ENCODE results near the gene MRPL27.

Gene MRPL27

GRCh38 chr17:50382931-50383330 lies 9.9 kb upstream of the MRPL27 start:
- DNase-seq, result no peak

DNA sequence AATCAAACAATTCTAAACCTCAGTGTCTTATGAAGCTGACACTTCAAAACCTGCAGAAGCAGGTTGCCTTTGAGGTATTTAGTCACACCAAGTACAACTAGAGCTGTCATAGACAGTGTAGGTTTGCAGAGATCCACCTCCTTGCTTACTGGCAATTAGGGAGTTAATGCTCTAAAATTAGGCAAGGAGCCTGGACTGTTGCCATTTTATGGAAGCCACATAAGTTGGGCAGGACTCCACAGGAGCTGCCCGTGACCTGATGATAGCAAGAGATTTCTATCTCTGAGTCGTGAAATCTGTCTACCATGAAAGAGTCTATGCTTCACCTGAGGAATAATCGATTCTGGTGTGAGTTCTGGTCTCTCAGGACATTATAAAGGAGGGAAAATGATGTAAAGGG lies 8.9 kb upstream of the MRPL27 start:
- DNase-seq, result no peak

GRCh38 chr17:50381260-50381815 lies 8.4 kb upstream of the MRPL27 start:
- DNase-seq, result no peak

DNA sequence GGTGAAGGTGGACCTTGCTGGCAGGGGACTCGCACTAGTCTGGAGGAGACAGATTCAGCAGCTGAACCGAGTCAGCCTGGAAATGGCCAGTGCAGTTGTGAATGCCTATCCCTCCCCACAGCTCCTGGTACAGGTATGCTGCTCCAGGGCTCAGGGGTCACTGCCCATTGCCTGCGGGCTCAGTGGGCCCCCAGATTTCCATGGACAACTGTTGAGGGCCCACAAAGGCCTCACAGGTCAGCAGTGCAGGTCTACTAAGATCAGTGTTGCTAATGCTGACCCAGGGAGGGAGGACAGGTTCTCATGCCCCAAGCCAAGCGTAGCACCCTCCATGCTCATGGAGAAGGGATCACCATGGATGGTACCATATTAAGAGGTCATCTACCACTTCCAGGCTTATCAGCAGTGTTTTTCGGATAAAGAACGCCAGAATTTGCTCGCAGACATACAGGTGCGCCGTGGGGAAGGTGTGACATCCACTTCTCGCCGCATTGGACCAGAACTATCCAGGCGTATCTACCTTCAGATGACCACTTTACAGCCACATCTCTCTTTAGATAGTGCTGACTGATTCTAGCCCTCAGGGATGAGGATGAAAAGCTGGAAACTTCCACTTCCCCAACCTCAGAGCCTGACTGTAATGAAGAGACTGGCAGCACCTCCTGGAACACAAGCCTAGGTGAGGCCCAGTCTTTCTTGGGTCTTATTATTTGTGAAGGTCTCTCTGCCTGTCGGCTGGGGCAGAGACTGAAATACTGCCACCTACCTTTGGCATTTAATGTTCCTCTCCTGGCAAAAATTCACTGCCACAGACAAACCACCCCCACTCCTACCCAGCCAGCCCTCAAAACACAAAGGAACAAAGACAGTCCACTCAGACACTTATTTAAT lies 7.6 kb upstream of the MRPL27 start:
- DNase-seq, result no peak

- no peak for DNase-seq
Observed at GRCh38 chr17:50379351-50380132, 6.6 kb upstream of the MRPL27 start.

DNA sequence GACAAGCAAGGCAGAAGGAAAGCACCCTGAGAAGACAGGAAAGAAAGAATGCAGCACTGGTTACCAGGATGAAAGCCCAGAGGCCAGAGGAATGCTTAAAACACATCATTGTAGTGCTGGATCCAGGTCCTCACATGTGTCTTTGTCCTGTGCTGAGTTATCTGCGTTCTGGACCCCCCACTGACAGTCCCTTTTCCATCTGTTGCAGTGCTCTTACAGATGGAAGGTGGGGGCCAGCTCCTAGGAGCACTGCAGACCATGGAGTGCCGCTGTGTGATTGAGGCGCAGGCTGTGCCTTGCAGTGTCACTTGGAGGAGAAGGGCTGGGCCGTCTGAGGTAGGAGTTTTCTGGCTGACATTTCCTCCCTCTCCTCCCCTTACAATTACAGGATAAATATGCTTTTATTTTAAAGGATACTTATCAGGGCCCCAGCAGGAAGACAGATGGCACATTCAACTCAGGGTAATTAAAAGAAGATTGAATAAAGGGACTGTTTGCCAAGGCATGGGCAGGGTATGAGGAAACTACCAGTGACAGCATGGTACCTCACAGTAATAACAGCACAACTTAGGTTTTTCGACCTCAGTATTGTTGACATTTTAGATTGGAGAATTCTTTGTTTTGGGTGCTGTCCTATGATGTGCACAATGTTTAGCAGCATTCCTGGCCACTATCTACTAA lies 3.0 kb upstream of the MRPL27 start:
- DNase-seq, result peak; percentile 90

GRCh38 chr17:50373705-50374104 lies 721 bp upstream of the MRPL27 start:
- no peak for DNase-seq

- no peak for DNase-seq
Observed at GRCh38 chr17:50372222-50372757, 694 bp downstream of the MRPL27 start.

GRCh38 chr17:50371526-50371925 lies 1.5 kb downstream of the MRPL27 start:
- no peak for DNase-seq

DNA sequence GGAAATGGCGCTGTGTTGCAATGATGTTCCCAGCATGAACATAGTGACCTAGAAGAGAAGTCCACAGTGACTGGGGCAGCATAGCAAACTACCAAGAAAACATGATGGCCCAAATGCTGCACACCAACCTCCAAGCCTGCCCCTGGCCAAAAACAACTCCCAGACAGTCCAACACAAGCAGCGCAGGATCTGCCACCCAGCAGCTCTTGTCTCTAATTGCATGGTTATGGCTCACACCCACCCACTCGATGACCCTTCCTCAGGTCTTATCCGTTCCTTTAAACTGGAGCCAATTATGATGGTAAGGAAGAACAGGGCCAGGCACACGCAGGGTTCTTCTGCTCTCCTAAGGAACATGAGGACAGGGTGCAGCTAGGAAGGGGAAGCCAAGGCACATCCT lies 2.9 kb downstream of the MRPL27 start:
- DNase-seq, result no peak

DNA sequence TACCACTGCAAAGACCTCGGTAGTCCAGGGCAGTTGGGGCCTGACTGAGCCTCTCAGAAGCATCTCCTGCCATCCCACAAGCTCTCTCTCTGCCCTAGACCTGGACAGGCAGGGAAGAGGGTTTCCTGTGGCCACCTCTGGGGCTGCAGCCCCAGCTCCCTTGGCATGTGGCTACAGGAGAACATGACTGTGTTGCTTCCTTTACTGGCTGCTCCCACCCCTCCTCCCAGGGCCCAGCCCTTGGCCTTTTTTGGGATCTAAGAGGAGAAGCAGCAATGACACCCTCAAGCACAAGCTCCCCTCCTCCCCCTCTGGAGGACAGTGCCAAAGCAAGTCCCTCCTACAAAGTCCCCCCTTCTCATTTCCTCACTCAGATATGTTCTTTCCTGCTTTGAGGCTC lies 5.6 kb downstream of the MRPL27 start:
- no peak for DNase-seq

DNA sequence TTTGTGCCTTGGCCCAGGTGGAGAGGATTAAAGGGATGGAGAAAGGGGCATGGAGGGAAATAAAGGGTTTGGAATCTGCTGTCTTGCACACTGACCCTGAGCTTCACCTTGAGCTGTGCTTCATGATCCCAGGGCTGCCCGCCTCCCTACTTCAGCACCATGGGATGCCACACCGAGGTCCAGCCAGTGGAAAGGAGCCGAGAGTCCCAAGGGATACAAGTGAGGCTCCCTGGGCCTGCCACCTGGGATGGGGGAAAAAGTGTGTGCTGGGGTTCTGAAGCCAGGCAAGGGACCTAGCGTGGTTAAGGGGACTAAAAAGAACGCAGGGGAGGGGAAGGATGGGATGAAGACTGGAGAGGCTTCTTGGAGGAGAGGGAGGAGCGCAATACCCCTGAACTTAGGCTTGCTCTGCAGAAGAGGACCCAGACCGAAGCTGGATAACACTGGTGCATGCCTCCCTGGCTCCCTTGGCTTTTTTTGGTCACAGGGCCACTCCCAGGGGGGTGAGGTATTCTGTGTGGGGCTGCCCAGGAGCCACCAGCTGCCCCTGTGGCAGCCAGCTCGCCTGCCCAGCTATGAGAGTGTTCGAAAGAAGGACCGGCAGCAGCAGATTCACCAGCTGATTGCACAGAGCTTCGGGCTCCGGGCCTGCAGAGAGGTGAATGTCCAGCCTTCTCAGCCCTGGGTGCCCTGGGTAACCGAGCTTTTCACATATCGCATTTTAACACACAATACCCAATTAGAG lies 7.2 kb downstream of the MRPL27 start:
- DNase-seq, result no peak

DNA sequence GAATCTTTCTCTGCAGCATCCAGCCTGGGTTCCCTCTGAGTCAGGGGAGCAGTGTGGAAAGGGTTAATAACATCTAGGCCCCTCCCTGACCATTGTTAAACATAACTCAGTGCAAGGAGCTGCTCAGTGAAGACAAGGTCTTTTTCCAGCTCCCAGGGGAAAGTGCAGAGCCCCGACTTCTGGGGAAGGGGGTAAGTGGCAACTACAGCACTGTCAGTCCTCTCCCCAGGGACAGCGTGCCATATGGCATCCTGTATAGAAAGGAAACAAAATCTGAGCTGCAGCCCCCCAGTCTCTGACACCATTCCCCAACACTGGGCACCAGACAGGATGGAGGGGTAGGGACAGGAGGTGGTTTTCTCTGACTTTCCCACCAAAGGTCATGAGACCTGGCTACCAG lies 7.8 kb downstream of the MRPL27 start:
- no peak for DNase-seq

GRCh38 chr17:50364715-50365114 lies 8.3 kb downstream of the MRPL27 start:
- DNase-seq, result no peak

GRCh38 chr17:50364061-50364458 lies 8.9 kb downstream of the MRPL27 start:
- no peak for DNase-seq

- DNase-seq, result peak; percentile 9
Observed at GRCh38 chr17:50363217-50364060, 9.5 kb downstream of the MRPL27 start.

GRCh38 chr17:50362661-50363060 lies 10.3 kb downstream of the MRPL27 start:
- DNase-seq, result no peak

GRCh38 chr17:50361561-50362480 lies 11.2 kb downstream of the MRPL27 start:
- peak; percentile 47 for DNase-seq

DNA sequence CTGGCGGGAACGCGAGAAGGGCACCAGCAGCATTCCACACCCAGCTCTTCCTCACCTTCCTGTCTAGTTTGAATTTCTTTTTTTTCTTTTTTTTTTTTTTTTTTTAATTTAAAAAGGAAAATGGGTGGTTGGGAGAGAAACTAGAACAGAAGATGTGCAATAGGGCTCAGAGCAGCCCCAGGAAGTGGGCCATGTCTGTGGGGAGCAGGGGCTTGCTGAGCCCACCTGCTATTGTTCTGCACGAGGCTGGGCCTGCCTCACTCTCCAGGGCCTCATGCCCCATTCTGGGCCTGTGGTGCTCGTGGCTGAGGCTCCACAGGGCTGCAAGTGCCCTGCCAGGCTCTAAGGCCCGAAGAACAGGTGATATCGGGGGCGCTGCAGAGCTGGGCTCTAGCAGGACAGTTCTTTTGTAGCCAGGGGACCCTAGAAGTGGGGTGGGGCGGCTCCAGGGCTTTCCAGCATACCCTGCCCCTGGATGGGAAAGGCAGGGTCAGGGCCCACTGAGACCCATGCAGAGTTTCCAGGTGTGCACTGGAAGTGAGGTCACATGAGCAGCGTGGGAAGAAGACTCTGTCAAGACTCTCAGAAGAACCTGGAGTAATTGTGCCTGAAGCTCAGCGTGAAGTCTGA lies 12.4 kb downstream of the MRPL27 start:
- no peak for DNase-seq

Measured in NCI-H146 (cell line).